HEK293T (cell line): ENCODE measurements around the gene C2orf74.
"Not testable (repeated sequence)": the region's sequence is repeated elsewhere in the genome, so short reads cannot be mapped to it uniquely, and the experiment has no call there.

ENCODE experiments used
- CTCF ChIA-PET: fragments of 350-600 bp; formaldehyde crosslinking; extraction: SDS; loops from one replicate; lab custom pipeline; 2021; ENCODE audit warnings: antibody characterized with exemption, inconsistent platforms; lab: Yijun Ruan, JAX
- POLR2A ChIA-PET: fragments of 350-600 bp; formaldehyde crosslinking; extraction: SDS; loops from one replicate; lab custom pipeline; 2020; ENCODE audit warnings: antibody characterized with exemption, inconsistent platforms; lab: Yijun Ruan, JAX
- DNase-seq: peaks from one replicate; pipeline ENCODE4 v3.0.0; 2012; ENCODE audit warnings: mixed read lengths; ENCODE audit errors: extremely low spot score
- ARNT ChIP-seq: fragments of 450-650 bp; IDR thresholded peaks from 2 replicates; pipeline ENCODE4 v1.6.1; 2017; ENCODE audit warnings: mild to moderate bottlenecking
- BHLHE40 ChIP-seq: fragments of 450-650 bp; IDR thresholded peaks from 2 replicates; pipeline ENCODE4 v1.6.1; 2016; ENCODE audit warnings: mild to moderate bottlenecking, moderate library complexity, borderline replicate concordance
- CTBP1 ChIP-seq: fragments of 450-650 bp; IDR thresholded peaks from 2 replicates; pipeline ENCODE4 v1.6.1; 2016; ENCODE audit warnings: borderline replicate concordance
- ELF4 ChIP-seq: fragments of 450-650 bp; IDR thresholded peaks from 2 replicates; pipeline ENCODE4 v1.6.1; 2017; ENCODE audit warnings: antibody characterized with exemption
- FOXA1 ChIP-seq: fragments of 450-650 bp; IDR thresholded peaks from 2 replicates; pipeline ENCODE4 v1.6.1; 2016; ENCODE audit warnings: mild to moderate bottlenecking
- FOXK2 ChIP-seq: fragments of 450-650 bp; IDR thresholded peaks from 2 replicates; pipeline ENCODE4 v1.6.1; 2016; ENCODE audit warnings: mild to moderate bottlenecking
- FOXM1 ChIP-seq: fragments of 450-650 bp; IDR thresholded peaks from 2 replicates; pipeline ENCODE4 v1.6.1; 2017; ENCODE audit warnings: mild to moderate bottlenecking, borderline replicate concordance
- HDGF ChIP-seq: fragments of 450-650 bp; IDR thresholded peaks from 2 replicates; pipeline ENCODE4 v1.6.1; 2017; ENCODE audit warnings: antibody characterized with exemption, borderline replicate concordance
- L3MBTL2 ChIP-seq: fragments of 450-650 bp; conservative IDR thresholded peaks from 2 replicates; pipeline ENCODE4 v1.6.1; 2016; ENCODE audit warnings: mild to moderate bottlenecking
- LEF1 ChIP-seq: fragments of 450-650 bp; IDR thresholded peaks from 2 replicates; pipeline ENCODE4 v1.6.1; 2017; ENCODE audit warnings: mild to moderate bottlenecking, borderline replicate concordance
- NFRKB ChIP-seq: fragments of 450-650 bp; IDR thresholded peaks from 2 replicates; pipeline ENCODE4 v1.6.1; 2016; ENCODE audit warnings: mild to moderate bottlenecking, moderate library complexity
- SP1 ChIP-seq: fragments of 450-650 bp; IDR thresholded peaks from 2 replicates; pipeline ENCODE4 v1.6.1; 2017
- SUZ12 ChIP-seq: fragments of 450-650 bp; IDR thresholded peaks from 2 replicates; pipeline ENCODE4 v1.6.1; 2016; ENCODE audit warnings: mild to moderate bottlenecking
- TARDBP ChIP-seq: fragments of 450-650 bp; IDR thresholded peaks from 2 replicates; pipeline ENCODE4 v1.6.1; 2016
- ZNF384 ChIP-seq: fragments of 450-650 bp; IDR thresholded peaks from 2 replicates; pipeline ENCODE4 v1.6.1; 2016
- TF ChIP-seq, protein P1 (sequence below): fragments of 450-650 bp; IDR thresholded peaks from 2 replicates; pipeline ENCODE4 v1.6.1; 2016

The C2orf74 gene

DNA sequence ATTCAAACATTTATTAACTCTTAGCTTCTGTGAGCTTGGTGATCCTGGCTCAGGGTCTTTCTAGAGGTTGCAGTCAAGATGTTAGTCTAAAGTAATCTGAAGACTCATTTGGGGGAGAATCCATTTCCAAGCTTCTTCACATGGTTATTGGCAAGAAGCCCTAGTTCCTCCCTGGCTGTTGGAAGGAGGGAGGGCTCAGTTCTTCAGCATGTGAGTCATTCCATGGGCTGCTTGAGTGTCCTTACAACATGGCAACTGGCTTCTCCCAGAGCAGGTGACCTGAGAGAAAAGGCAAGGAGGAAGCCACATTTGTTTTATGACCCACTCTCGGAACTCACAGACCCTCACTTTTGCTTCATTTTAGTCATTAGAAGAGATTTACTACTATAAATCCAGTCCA, 10.6 kb upstream of the C2orf74 start:
- ChIA-PET POLR2A (interaction anchor here (0.6 kb wide), 1 partner anchor 26 kb away, joined by 3 read pairs; no protein-coding TSS in a partner anchor), CTCF (no interaction called here)
- no peak for DNase-seq
- no peak for TF ChIP-seq FOXK2
- TF ChIP-seq LEF1: no peak
- no peak for TF ChIP-seq FOXA1
- TF ChIP-seq, protein P1, sequence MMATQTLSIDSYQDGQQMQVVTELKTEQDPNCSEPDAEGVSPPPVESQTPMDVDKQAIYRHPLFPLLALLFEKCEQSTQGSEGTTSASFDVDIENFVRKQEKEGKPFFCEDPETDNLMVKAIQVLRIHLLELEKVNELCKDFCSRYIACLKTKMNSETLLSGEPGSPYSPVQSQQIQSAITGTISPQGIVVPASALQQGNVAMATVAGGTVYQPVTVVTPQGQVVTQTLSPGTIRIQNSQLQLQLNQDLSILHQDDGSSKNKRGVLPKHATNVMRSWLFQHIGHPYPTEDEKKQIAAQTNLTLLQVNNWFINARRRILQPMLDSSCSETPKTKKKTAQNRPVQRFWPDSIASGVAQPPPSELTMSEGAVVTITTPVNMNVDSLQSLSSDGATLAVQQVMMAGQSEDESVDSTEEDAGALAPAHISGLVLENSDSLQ: no peak
- TF ChIP-seq ELF4: no peak
- no peak for TF ChIP-seq L3MBTL2
- no peak for TF ChIP-seq BHLHE40
- no peak for TF ChIP-seq SP1

DNA sequence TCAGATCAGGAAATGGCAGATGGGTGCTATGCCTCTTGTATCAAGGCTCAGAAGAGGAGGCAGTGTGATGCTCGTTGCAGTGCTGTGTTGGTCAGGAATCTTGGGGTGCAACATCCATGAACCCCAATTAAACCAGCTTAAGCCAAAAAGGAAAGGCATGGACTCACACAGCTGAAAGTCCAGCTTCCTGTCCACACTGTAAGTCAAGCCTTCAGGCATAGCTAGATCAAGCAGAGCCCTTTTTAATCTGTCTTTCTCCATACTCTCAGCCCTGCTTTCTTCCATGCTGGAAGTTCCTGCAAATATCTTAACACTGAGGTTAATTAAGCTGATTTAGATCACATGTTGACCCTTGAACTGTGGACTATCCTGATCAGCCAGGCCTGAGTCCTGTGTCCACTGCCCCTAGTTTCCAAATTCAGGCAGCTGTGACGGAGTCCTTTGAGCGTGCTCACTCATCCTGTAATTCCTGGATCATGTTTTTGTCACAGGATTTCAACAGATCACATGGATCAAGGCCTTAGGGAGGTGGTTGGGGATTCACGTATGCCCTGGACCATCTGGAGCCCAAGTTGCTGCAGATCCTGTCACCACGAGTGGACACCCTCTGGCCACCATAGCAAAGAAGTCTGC, 4.5 kb upstream of the C2orf74 start:
- no peak for TF ChIP-seq LEF1
- no peak for TF ChIP-seq ZNF384
- no peak for TF ChIP-seq FOXA1
- TF ChIP-seq ARNT: no peak
- TF ChIP-seq L3MBTL2: no peak
- TF ChIP-seq FOXK2: no peak
- no peak for TF ChIP-seq SP1
- TF ChIP-seq BHLHE40: no peak
- TF ChIP-seq FOXM1: no peak
- ChIA-PET POLR2A (no interaction called here), CTCF (no interaction called here)
- DNase-seq: no peak

DNA sequence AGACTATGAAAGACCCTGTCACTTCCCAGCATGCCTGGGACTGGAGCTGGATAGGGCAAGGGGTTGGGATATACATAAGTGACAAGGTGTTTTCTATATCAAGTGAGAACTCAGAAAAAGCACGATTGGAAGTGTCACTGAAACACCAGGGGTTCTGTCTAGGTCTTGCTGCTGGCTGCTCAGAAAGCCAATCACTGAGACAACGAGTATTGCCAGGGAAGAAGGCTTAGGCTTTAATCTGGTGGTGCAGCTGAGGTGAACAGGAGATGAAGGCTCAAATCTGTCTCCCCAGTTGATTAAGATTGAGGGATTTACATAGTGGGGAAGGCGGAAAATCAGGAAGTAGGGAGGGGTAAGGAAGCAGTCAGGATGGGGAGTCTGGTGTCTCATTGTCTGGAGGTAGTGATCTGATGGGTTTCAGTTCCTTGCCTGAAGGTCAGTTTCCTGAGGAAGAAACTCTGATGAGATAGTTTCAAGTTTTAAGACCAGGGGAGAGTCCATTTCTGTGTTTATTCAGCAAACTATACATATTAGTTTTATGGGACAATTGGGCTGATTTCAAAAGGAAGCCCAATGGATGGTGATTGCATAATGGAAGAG, 3.5 kb upstream of the C2orf74 start:
- ChIA-PET POLR2A (no interaction called here), CTCF (no interaction called here)
- TF ChIP-seq TARDBP (no peak), ZNF384 (no peak)
- DNase-seq: no peak

DNA sequence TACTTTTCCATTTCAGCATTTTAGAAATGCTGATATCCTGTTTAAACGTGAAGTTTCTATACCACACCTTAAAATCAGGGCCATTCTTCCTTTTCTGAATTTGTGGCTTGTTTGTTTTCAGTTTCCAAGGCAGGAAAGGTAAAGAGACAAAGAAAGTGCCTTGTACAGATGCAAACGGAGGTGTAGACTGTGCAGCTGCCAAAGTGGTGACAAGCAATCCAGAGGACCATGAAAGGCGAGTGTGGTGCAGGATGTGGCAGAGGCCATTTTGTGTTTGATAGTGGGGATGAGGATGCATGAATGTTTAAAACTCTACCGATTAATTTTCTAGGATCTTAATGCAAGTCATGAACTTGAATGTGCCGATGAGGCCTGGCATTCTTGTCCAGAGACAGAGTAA, 733 bp downstream of the C2orf74 start:
- DNase-seq: no peak
- CTCF ChIA-PET: no interaction called here
- POLR2A ChIA-PET: no interaction called here
- TF ChIP-seq LEF1 (no peak), L3MBTL2 (no peak)

DNA sequence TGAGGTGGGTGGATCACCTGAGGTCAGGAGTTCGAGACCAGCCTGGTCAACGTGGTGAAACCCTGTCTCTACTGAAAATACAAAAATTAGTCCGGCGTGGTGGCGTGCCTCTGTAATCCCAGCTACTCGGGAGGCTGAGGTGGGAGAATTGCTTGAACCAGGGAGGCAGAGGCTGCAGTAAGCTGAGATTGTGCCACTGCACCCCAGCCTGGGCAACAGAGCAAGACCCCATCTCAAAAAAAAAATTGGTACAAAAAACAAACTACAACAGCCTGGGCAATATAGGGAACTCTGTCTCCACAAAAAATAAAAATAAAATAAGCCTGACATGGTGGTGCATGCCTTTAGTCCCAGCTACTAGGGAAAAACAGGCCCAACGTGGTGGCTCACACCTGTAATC, 3.1 kb downstream of the C2orf74 start:
- POLR2A ChIA-PET: interaction anchor here (0.8 kb wide), 1 partner anchor 12 kb away, joined by 3 read pairs; no protein-coding TSS in a partner anchor
- CTCF ChIA-PET, DNase-seq: not testable (repeated sequence)

DNA sequence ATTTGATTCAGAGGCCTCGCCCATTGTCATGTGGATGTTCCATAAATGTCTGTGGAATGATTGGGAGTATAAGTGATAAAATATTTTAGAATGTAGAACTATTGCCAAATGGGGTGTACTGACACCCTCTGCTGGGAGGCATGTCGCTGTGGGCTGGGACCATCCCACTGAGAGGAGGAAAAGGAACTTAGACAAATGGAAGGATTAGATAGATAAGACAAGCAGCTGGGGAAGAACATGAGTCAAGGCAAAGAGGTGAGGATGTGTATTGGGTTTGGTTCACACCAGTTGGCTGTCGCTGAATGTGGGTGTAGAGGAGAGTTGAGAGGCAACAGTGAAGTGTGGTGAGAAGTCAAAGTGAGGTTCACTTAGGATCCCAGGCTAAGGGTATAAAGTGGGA, 4.0 kb downstream of the C2orf74 start:
- TF ChIP-seq NFRKB (no peak), ELF4 (no peak), SP1 (no peak), LEF1 (no peak), CTBP1 (no peak), FOXM1 (no peak), BHLHE40 (no peak), SUZ12 (no peak), L3MBTL2 (no peak), HDGF (no peak), ZNF384 (no peak)
- DNase-seq: no peak
- ChIA-PET CTCF (no interaction called here), POLR2A (interaction anchor here (0.8 kb wide), 1 partner anchor 11 kb away, joined by 3 read pairs; no protein-coding TSS in a partner anchor)

DNA sequence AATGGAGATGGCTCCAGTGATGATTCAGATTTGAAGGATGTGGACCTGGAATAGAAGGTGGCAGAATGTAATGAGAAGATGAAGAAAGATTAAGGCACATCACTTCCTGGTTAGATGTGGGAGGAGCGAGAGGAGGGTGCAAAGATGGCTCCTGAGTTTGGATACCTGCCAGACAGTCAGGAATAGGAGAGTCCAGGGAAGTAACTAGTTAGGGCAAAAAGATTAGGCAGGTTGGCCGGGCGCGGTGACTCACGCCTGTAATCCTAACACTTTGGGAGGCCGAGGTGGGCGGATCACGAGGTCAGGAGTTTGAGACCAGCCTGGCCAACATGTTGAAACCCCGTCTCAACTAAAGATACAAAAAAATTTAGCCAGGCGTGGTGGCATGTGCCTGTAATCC, 5.6 kb downstream of the C2orf74 start:
- TF ChIP-seq FOXM1 (no peak), ELF4 (no peak), HDGF (no peak), FOXK2 (no peak), LEF1 (no peak), ZNF384 (no peak), CTBP1 (no peak), BHLHE40 (no peak), NFRKB (no peak), L3MBTL2 (no peak), SUZ12 (no peak), FOXA1 (no peak), ARNT (no peak), SP1 (no peak)
- TF ChIP-seq, protein P1: no peak
- POLR2A ChIA-PET: interaction anchor here (0.7 to 1.0 kb wide), 2 partner anchors 9 to 11 kb away, joined by 3 to 4 read pairs; no protein-coding TSS in a partner anchor
- CTCF ChIA-PET: no interaction called here
- DNase-seq: no peak

DNA sequence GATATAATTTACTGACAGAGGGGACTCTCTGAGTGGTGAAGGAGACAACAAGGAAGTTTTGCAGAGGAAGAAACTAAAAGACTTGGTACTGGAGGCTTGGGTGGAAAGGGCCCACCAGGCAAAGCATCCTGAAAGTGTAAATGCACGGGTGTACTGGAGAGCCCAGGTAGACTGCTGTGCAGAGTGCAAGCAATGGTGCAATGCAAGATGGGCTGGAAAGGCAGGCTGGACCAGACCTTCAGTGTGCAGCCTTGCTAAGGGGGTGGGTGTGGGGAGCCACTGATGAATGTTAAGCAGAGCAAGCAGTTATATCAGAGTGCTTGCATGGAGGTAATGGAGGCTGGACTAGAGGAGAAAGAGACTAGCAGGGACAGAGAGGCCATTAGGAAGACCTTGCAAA, 10.7 kb downstream of the C2orf74 start:
- ChIA-PET POLR2A (no interaction called here), CTCF (no interaction called here)
- DNase-seq: no peak

More for the DNA sequence above, 10.7 kb downstream of the C2orf74 start:
- TF ChIP-seq SUZ12 (no peak), FOXA1 (no peak)
